Measurements from ENCODE around the gene POPDC2.
"Not testable (repeated sequence)": the region's sequence is repeated elsewhere in the genome, so short reads cannot be mapped to it uniquely, and the experiment has no call there.

The POPDC2 gene, protein sequence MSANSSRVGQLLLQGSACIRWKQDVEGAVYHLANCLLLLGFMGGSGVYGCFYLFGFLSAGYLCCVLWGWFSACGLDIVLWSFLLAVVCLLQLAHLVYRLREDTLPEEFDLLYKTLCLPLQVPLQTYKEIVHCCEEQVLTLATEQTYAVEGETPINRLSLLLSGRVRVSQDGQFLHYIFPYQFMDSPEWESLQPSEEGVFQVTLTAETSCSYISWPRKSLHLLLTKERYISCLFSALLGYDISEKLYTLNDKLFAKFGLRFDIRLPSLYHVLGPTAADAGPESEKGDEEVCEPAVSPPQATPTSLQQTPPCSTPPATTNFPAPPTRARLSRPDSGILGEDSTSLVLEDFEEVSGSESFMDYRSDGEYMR

DNA sequence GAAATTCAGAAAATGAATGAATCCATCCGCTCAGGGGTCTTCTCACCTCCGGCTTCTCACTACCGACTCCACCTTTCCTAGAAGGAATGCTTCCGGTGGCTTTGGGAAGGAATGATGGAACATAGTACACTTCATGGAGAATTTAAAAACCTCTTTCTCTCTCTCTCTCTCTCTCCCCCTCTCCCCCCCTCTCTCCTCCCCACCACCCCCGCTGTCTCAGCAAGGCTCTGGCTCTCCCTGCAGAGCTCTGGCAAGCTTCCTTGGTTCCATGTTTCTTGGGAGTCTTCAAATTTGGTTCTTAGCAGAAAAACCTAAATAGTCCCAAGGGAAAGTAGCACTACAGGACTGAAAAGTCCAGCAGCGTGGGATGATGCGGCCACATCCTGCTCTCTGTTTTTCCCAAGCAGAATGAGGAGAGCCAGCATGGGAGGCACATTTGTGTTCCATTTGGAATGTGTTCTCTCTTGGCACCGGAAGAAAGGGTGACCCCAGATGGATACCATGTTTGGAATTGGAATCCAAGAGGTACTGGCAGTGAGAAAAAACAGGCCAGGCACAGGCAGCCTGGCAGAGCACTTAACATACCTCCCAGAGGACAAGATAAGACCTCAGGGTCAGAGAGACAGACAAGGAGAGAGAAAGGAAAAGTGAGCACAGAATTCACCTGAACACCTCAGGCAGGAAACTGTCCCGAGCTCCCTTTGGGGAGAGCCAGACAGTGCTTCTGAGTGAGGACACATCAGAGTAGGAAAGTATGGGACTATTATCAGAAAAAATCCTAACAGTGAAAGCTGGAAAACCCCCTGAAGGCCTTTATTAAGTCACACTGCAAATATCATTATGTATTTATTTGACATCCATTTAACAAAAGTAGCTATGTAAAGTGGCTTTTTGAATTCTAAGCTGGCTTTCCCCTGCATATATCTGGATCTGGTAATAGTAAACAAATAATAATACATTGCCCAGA, at the start of gene POPDC2:
TSS of gene POPDC2 (minus strand) at position 116 of the 967 bp plus-strand sequence. CDS start 166 bp downstream, outside the sequence.
- DNase-seq: no peak

DNA sequence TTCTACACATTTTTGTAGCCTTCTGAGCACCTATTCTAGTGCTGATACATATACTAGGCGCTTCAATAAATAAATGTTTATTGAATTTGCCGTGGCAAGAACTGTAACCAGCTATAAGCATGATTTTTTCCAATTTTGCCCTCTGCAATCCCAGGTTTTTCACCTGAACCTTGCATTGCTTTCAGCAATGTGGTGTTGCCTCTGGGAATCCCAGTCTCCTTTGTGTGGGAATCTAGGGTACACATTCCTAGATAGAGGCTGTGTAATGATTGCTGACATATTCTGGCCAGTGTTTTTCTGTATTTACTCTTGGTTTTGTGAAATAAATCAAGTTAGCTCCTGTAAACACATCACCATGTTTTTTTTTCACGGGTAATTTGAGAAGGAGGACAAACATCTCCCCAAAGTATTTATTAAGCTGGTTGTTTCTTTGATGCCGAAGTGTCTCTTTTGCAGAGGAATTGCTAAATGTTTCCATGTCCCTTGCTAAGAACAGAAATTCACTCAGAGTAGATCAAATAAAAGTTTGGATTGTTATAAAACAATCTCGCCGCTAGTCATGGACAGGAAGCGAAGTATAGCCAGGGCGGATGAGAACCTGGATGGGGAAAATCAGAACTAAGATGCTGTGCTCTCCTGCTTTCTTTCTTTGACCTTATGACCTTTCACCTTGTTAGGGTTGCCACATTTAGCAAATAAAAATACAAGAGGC, 43.6 kb upstream of the POPDC2 start:
- DNase-seq: no peak

DNA sequence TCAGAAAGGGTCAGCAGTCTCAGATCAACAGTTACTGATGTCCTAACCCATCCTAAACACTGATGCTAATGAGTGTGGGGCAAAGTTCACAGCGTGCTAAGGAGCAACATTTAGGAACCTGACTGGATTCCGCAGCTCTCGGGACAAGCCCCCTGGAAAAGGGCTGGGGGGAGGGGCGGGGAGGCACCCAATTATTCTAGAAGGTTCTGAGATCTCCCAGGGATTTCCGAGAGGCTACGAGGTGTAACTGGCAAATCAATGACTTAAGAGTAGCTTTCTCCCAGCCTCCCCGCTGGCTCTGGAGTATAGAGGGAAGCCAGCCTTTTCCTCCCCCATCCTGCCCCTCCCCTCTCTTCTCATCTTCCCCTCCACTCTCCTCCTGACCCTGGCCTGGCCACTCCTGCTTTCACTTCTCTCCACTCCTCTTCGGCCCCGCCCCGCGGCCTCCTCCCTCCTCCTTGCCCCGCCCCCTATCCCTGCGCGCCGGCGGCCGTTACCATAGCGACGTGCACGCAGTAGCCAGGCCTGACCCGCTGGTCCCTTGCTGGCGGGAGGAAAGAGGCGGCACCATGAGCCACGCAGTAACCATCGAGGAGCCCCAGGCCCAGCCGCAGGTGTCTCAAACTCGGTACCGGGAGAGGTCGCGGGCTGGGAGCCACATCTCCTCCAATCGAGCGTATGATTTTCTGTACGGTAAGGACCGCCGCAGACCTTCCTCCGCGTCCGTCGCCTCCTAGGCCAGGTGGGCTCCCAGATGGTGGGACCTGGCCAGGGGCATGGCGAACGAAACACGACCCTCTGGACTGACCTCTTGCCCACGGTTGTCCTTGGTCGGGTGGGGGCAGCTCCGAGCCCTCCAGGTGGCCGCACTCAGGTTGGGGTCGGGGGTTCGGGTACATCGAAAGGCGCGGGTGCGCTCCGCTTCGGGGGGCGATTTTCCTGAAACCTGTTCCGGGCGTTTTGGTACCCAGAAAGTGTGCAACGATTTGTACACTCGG, 42.4 kb upstream of the POPDC2 start, which contains the start of gene CFAP91:
TSS of gene CFAP91 (plus strand) at position 493 of the 998 bp plus-strand sequence. CDS start at position 570, 77 bp downstream.
- no peak for DNase-seq

DNA sequence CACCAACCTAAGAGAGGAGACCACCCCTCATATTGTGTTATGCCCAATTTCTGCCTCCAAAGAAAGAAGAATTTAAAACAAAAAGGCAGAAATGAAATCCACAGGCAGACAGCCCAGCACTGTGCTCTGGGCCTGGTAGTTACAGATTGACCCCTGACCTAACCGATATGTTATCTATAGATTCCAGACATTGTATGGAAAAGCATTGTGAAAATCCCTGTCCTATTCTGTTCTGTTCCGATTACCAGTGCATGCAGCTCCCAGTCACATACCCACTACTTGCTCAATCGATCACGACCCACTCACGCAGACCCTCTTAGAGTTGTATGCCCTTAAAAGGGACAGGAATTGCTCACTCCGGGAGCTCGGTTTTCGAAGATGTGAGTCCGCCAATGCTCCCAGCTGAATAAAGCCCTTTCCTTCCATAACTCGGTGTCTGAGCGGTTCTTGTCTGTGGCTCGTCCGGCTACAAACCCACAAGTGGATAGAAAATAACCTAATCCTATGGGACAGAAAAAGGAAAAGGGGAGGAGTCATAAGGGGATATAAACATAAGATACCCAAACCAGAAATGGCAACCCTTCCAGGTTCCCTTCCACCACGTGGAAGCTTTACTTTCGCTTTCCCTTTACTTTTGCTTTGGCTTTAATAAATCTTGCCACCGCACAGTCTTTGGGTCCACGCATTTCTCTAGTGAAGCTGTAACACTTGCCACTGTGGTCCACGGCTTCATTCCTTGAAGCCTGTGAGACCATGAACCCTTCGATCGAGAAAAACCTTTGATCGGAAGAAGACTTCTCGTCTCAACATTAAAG, 40.7 kb upstream of the POPDC2 start:
- DNase-seq: no peak

DNA sequence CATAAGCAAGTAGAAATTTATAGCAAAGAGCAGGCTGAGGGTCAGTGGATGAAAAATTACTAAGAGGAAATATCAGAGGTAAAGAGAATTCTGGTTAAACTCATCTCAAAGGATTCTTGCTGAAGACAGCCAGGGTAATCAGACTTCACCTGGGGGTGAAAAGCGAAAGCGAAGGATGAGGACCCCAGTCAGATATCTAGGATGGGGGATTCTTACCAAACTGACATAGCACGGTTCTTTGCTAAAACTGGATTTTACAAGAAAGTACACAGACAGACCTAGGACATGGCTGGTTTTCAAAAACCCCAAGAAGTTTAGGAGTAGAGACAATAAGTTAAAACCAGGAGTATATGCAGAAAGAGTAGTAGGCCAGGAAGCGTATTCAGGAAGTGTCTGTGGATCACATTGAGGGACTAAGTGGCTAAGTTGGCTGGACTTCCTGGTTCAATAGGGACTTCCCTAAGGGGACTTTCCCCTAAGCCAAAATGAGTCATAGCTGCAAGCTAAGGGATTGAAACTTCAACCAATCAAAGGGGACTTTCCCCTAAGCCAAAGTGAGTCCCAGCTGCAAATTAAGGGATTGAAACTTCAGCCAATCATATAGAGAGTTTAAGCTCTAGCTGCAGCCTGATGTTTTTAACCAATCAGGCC, 40.0 kb upstream of the POPDC2 start:
- no peak for DNase-seq

DNA sequence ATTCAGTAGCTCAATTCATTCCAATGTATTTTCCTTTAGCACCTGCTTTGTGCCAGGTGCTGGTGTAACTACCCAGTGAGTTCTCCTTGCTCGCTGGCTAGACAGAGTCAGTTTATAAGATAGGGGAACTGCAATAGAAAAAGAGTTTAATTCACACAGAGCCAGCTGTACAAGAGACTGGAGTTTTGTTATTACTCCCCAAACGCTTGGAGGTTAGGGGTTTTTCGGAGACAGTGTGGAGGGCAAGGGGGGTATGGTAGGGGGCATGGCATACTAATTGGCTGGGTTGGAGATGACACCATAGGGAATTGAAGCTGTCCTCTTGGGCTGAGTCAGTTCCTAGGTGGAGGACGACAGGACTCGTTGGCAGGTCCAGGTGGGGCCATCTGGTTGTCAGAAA, 37.0 kb upstream of the POPDC2 start:
- no peak for DNase-seq

DNA sequence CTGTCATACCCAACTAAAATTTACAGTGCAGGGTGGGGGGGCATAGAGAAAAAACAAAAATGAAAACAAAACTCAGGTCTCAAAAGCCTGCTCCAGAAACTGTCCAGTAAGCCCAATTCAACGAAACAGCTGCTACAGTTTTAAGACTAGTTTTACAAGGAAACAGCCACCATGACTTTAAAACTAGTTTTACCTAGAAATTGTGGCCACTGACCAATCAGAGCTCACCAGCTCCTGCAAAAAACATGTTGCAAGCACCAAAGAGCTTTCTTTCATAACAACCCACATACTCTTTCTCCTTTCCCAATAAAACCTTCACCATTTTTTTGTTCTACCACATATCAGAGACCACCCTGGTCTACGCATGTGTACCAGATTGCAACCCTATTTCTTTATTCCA, 35.1 kb upstream of the POPDC2 start:
- DNase-seq: no peak

DNA sequence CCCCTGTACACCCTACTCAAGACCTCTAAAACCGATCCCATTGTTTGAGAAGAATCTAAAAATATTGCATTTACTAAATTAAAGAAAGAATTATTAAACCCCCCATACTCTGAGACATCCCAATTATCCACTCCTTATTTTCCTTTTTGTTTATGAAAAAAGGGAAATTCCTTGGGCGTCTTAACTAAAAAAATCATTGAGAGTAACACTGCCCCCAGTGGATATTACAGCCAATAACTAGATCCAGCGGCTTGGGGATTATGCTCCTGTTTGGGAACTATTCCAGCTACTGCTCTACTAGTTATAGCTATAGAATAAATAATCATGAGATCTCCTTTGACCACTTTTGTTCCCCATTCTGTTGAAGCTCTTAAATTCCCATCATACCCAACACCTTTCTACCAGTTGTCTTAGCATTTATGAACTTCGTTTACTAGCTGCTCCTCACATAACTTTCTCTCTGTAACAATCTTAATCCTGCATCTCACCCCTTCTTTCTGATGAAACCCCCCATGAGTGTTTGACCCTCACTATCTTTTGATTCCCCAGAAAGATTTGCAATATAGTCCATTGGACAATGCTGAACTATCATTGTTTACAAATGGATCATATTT, 29.8 kb upstream of the POPDC2 start:
- no peak for DNase-seq

DNA sequence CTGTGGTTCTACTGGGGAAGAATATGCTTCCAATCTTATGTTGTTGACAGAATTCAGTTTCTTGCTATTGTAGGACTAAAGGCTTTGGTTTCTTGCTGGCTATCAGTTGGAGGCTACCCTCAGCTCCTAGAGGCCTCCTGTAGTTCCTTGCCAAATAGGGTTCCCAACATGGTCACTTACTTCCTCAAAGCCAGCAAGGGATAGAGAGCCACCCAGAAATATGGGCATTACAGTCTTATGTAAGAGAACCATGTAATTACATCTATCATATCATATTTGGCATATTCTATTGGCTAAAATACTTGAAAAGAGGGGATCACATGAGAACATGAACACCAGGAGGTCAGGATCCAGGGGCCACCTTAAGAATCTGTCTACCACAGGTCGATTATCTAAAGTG, 23.0 kb upstream of the POPDC2 start:
- no peak for DNase-seq

DNA sequence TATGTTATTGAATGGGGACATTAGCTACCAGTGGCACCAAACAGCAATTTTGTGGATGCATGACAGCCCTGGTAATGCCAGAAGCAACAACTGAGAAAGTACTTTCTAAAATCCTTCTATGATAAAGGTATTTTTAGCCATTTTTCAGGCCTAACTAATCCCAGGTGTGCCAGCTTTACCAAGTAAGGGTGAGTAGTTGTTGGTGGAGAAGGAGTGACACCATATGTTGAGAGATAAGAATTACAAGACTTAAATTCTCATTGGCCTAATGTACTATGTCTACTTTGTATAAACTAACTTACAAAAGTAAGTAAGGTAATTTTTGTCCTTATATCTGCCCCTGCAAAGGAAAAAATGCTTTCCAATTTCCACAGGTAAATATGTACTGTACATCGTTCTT, 20.9 kb upstream of the POPDC2 start:
- DNase-seq: no peak

DNA sequence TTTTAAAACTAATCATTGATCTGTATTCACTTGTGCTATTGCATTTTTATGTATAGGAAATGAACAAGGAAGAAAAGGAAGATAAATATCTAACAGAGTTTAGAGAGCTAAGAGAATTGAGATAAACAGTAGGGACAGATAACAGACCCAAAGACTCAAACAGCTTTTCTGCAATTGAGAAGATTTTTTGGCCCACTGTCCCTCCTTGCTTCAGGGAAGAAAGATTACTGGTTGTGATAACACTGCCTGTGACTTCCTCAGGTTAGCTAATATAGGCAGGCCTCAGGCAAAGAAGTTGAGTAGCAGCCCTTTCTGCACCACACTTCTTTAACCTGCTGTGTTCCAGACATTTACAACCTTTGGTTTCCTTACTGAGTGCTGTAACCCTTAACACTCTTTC, 19.5 kb upstream of the POPDC2 start:
- no peak for DNase-seq

DNA sequence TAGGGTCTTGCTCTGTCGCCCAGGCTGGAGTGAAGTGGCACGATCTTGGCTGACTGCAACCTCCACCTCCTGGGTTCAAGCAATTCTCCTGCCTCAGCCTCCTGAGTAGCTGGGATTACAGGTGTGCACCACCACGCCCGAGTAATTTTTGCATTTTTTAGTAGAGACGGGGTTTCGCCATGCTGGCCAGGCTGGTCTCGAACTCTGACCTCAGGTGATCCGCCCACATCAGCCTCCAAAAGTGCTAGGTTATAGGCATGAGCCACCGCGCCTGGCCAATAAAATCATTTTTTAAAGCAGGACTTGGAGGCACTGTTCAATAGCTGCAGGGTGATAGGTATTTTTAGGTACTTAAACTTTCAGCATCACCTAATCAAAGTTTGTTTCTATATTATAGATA, 17.8 kb upstream of the POPDC2 start:
- not testable (repeated sequence) for DNase-seq

DNA sequence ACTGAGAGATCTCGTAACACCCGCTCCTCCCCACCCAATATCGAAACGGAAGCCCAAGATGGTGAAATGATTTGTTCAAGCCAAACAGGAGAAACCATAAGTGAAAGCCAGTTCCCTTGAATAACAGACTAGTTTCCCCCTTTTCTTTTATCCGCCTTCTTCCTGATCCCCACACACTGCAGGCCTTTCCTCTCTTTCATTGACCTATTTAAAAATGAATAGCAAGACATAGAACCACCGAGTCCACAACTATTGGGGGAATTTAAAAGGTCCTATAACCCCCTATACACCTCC, 17.2 kb upstream of the POPDC2 start:
- no peak for DNase-seq

DNA sequence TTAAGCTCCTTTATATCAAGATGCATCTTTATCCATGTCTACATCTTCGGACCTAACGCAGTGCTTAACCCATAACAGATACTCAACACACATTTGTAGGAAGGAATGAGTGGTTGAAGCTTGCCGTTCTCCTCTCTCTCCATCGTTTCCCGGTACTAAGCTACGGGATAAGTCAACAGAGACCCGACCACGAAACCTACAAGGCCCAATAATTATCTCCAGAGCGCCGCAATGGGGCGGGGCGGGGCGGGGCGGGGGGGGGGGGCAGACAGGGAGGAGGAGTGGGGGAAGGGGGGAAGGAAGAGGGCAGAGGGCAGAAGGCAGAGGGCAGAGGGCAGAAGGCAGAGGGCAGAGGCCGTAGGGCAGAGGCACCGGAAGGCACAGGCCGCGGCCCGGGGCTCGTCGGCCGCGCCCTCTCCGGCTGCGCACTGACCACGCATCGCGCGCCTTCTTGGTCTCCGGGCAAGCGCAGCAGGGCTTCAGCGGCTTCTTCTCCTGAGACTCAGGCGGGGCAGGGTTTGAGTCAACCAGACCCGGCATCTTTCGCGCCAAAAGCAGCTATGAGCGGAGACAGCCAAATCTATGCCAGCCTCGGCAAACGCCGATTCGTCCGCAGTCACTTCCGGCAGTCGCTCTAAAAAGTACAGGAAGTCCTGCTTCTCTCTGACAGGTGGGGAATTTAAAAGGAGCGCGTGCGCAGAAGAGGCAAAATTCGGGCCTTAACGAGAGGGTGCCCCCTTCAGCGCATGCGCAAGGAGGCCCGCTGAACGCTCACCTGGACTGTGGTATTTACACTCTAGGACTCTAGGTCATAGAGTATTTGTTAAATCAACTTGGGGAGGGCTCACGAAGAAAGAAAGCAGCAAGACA, 16.6 kb upstream of the POPDC2 start, which contains the start of gene COX17:
TSS of gene COX17 (minus strand) at position 636 of the 870 bp plus-strand sequence. CDS start at position 540, 96 bp downstream.
- DNase-seq: peak; percentile 96 to 97

DNA sequence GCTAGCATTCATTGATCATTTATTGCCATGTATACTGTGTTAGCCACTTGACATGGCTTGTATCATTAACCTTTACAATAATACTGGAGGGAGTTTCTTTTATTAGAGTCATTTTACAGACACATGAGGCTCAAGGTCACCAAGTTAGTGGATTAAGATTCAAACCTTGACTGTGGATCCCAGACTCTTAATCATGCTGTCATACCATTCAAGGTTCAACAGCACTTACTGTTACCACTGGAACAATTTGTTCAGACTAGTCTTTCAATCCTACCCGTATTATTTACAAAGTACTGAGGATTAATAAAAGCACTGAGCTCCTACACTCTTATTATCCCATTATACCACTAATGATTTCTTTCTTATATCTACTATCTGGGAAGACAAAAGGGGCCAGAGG, 15.6 kb upstream of the POPDC2 start:
- DNase-seq: no peak

DNA sequence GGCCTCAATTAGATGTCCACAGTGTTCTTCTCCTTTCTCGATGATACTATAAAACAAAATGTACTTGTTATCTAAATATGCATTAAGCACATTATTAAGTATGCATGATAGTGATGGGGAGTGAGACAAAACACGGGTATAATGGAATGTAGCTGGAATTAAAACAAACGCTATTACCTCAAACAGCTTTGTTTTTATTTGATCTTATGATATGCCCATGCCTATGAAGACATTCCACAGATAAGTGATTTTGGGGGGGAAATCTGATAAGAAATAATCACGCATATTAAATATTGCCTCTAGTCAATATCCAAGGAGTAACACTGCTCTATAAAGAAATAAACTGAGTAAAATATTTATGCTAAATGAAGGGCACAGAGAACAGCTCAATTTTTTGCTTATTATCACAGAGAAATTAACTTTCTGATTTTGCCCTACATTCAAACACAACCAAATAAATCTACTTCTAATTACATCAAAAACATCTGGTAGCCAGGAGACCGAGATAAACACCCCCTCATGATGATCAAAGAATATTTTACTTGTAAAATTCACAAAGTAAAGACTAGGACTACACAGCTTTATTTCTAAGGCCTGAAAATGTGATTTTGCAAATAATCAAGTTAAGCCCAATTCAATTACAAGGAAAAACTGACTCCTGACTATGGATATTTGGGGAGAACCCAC, 14.9 kb upstream of the POPDC2 start:
- DNase-seq: no peak

DNA sequence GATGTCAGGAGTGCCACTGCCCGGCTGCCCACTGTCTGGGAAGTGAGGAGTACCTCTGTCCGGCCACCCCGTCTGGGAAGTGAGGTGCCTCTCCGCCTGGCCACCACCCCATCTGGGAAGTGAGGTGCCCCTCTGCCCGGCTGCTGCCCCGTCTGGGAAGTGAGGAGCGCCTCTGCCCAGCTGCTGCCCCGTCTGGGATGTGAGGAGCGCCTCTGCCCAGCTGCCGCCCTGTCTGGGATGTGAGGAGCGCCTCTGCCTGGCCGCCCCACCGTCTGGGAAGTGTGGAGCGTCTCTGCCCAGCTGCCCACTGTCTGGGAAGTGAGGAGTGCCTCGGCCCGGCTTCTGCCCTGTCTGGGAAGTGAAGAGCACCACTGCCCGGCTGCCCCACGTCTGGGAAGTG, 13.5 kb upstream of the POPDC2 start:
- no peak for DNase-seq

DNA sequence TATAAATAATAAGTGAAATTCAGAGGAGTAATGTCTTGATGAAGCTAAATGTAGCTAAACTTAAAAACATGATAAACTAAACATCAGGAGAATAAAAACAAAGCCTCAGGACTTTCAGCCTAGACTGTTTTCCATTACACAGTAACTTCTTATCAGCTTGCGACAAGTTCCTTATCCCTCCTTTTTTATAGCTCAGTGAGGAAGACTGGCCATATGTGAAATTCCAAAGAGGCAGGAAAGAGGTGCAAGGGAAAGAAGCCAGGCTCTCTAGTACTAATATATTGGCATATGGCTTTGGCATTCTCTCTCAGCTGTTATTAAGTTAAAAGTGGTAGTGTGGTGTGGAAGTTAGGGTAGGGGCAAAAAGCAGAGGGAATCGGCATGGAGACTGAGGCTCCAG, 12.4 kb upstream of the POPDC2 start:
- DNase-seq: no peak
